ENCODE data around the gene IQSEC1. TPM values are rescaled to one million over a fixed set of nuclear protein-coding genes. Genes with fewer than 3 reads are reported as not detected.

Gene IQSEC1
- total and polyA plus RNA-seq, 10 of the 15 experiments (the other 5 are each of a cell fraction or from before 2014, with no cell fraction given): 0.92 to 55.2 (median 8.5) TPM

GRCh38 chr3:12868039-12869034, 204.9 kb downstream of the IQSEC1 start (continued):
- TF ChIP-seq SPI1 (IDR thresholded peaks at IDR 0.05; ENCODE audit: borderline replicate concordance, insufficient read depth, low read depth, low read length) (peak; percentile 33; the same call in 1 of the 2 replicates), NBN (IDR thresholded peaks at IDR 0.05) (peak; percentile 34; the same call in 1 of the 2 replicates), SMC3 (IDR thresholded peaks at IDR 0.05; ENCODE audit: borderline replicate concordance, low read length) (peak; percentile 83), IKZF2 (IDR thresholded peaks at IDR 0.05) (peak in 1 of 2 experiments; percentile 20; a peak in 1 of 4 replicates), CTCF (IDR thresholded peaks at IDR 0.05 in 2 of 3, conservative IDR thresholded peaks at IDR 0.05 in 1 of 3; ENCODE audit: control insufficient read depth in 2 of 3, extremely low read depth in 1 of 3, insufficient read depth in 1 of 3, low read depth in 3 of 3, low read length in 3 of 3) (peak; percentile 86 to 94 (median 90)), CREB1 (IDR thresholded peaks at IDR 0.05; ENCODE audit: low read depth) (0 out of 2 replicates have a peak, but pooled peaks have one; percentile 18), POLR2AphosphoS5 (IDR thresholded peaks at IDR 0.05; ENCODE audit: low read length) (no peak), IRF4 (IDR thresholded peaks at IDR 0.05; ENCODE audit: low read depth, low read length) (0 out of 2 replicates have a peak, but pooled peaks have one; percentile 48)

GRCh38 chr3:12866836-12867235, 206.4 kb downstream of the IQSEC1 start:
- ChIA-PET RAD21 (ENCODE audit: unreplicated experiment) (interaction anchor here (0.9 to 1.6 kb wide), 3 partner anchors 24 to 128 kb away, joined by 3 read pairs; no protein-coding TSS in a partner anchor), SMC1A (ENCODE audit: uncharacterized antibody, unreplicated experiment) (interaction anchor here (0.6 to 6.7 kb wide), 2 partner anchors 22 to 1595 kb away, joined by 3 to 103 read pairs; partner anchors contain the start of gene ATG7), POLR2A (no interaction called here), CTCF (interaction anchor here (0.7 to 15.3 kb wide), 5 partner anchors 9 to 547 kb away, joined by 3 to 271 read pairs (median 3); partner anchors contain the start of gene RPL32)
- Histone ChIP-seq H3K79me2 (ENCODE audit: control insufficient read depth, insufficient read depth, low read length) (no peaks in the 10 kb centered on the region), H4K20me1 (ENCODE audit: control insufficient read depth, insufficient read depth) (no peaks in the 10 kb centered on the region), H3K4me3 (no peak overlapping the region), H3K36me3 (ENCODE audit: control insufficient read depth in 2 of 2, insufficient read depth in 2 of 2, low read length in 1 of 2) (no peaks in the 10 kb centered on the region), H3K27me3 (replicated peaks in 1 of 2; ENCODE audit: control insufficient read depth in 2 of 2, insufficient read depth in 2 of 2, low read length in 1 of 2) (no peaks in the 10 kb centered on the region; a peak in 2 of 4 replicates), H2AFZ (ENCODE audit: control insufficient read depth, low read depth, low read length) (no peak overlapping the region), H3K9me3 (replicated peaks; ENCODE audit: control insufficient read depth, insufficient read depth, low read length) (no peaks in the 10 kb centered on the region; the same call in 2 of the 3 replicates), H3K27ac (ENCODE audit: control insufficient read depth, insufficient read depth) (no peak overlapping the region), H3K4me2 (ENCODE audit: control insufficient read depth, insufficient read depth) (no peak overlapping the region), H3K4me1 (ENCODE audit: control insufficient read depth, insufficient read depth, low read length) (peaks cover 28% of the 10 kb centered on the region), H3K9ac (ENCODE audit: control insufficient read depth, insufficient read depth, low read length) (no peak overlapping the region)
- in situ Hi-C loops (cut with MboI) (no loop called here), intact Hi-C loops (cut with micrococcal nuclease; ENCODE audit: unreplicated experiment) (loop anchor here (10.0 kb wide), 1 partner anchor 118 kb away; no protein-coding TSS in a partner anchor)
- 29% methylated on average over 6 of the region's 6 CpGs for WGBS (ENCODE audit: insufficient coverage, insufficient replicate concordance, low lambda C conversion rate, missing lambda C conversion rate)
- TF ChIP-seq RB1 (IDR thresholded peaks at IDR 0.05; ENCODE audit: borderline replicate concordance): no peak
- TF ChIP-seq PML (IDR thresholded peaks at IDR 0.05; ENCODE audit: low read length): no peak
- TF ChIP-seq SUZ12 (IDR thresholded peaks at IDR 0.05; ENCODE audit: unreplicated experiment): no peak
- no peak for FAIRE-seq
- BruUV-seq (replicated peaks): no TSS peak
- ATAC-seq: no peak
- DNase-seq (ENCODE audit: low read depth, low spot score): no peak

Measured in GM12878 (cell line).